D721Med (cell line): Measurements from ENCODE around the gene PLCB1.
"Not testable (repeated sequence)": the region's sequence is repeated elsewhere in the genome, so short reads cannot be mapped to it uniquely, and the experiment has no call there.

ENCODE experiments used
- DNase-seq: peaks from one replicate; pipeline ENCODE4 v3.0.0; 2011; ENCODE audit warnings: low spot score; ENCODE audit not compliant: insufficient read length
- FAIRE-seq: peaks from 2 replicates; lab custom pipeline; 2011; peaks lifted over from hg19 to GRCh38; lab: Jason Lieb, UNC
- TF ChIP-seq, protein P1 (sequence below): IDR thresholded peaks from 2 replicates; pipeline ENCODE4 v1.5.1; 2012; ENCODE audit warnings: mild to moderate bottlenecking, control low read depth; ENCODE audit not compliant: insufficient read depth; ENCODE audit errors: missing control alignments

PLCB1 gene

DNA sequence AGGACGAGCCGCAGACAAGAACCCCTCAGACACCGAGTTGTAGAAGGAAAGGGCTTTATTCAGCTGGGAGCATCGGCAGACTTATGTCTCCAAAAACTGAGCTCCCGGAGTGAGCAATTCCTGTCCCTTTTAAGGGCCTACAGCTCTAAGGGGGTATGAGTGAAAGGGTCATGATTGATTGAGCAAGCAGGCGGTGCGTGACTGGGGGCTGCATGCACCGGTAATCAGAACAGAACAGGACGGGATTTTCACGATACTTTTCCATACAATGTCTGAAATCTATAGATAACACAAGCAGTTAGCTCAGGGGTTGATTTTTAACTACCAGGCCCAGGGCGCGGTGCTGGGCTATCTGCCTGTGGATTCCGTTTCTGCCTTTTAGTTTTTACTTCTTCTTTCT is 710.5 kb downstream of the PLCB1 start:
- TF ChIP-seq, protein P1, sequence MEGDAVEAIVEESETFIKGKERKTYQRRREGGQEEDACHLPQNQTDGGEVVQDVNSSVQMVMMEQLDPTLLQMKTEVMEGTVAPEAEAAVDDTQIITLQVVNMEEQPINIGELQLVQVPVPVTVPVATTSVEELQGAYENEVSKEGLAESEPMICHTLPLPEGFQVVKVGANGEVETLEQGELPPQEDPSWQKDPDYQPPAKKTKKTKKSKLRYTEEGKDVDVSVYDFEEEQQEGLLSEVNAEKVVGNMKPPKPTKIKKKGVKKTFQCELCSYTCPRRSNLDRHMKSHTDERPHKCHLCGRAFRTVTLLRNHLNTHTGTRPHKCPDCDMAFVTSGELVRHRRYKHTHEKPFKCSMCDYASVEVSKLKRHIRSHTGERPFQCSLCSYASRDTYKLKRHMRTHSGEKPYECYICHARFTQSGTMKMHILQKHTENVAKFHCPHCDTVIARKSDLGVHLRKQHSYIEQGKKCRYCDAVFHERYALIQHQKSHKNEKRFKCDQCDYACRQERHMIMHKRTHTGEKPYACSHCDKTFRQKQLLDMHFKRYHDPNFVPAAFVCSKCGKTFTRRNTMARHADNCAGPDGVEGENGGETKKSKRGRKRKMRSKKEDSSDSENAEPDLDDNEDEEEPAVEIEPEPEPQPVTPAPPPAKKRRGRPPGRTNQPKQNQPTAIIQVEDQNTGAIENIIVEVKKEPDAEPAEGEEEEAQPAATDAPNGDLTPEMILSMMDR, result no peak
- FAIRE-seq, result no peak
- DNase-seq, result no peak

DNA sequence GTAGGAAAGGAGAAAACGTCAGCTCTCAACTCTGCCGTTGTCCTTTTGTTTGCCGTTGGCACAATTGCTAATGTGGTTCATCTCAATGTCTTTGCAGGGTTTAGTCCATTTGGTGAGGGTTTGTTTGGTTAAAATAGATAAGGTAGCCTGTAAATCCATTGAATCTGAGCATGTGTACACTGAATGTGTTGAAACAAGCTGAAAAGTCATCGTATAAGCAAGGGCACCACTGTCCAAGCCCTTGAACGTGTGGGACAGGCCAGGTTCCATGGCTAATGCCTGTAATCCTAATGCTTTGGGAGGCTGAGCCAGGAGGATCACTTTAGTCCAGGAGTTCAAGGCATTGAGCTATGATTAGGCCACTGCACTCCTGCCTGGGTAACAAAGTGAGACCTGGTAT is 712.1 kb downstream of the PLCB1 start:
- no peak for DNase-seq
- FAIRE-seq, result no peak
- TF ChIP-seq, protein P1, result no peak

DNA sequence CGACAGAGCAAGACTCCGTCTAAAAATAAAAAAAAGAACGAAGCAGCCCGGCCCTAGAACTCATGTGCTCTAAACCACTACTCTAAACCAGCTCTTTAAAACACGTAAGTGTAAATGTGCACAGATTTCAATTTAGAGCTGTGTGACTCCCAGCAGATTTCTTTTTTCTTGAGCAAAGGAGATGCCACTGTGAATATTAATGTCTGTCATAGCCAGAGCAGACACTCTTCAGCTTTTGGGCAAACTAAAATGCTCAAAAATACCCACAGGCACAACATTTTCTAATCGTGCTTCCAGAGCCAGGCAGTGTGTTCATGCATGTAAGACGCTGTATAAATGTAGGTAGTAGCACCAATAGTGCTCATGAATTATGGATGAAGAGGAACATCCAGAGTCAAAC is 717.9 kb downstream of the PLCB1 start:
- no peak for FAIRE-seq
- DNase-seq, result no peak
- TF ChIP-seq, protein P1, result no peak

DNA sequence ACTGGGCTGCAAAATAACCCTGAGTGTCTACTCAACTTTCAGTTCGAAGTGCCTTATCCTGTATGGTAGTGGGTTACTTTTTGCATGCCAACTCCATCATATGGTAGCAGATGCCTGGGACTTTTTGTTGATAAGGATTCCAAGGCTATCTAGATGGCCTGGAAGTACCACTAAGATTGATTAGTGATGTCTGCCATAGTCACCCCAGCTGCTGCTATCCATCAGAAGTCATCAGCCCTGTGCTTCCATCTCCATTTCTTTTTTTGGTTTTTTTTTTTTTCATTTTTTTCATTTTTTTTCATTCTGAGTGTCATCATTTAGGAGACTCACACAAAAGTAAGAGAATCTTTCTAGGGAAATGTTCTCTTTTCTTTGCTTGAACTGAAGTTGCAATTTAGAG is 719.4 kb downstream of the PLCB1 start:
- TF ChIP-seq, protein P1, result no peak
- no peak for FAIRE-seq
- no peak for DNase-seq

DNA sequence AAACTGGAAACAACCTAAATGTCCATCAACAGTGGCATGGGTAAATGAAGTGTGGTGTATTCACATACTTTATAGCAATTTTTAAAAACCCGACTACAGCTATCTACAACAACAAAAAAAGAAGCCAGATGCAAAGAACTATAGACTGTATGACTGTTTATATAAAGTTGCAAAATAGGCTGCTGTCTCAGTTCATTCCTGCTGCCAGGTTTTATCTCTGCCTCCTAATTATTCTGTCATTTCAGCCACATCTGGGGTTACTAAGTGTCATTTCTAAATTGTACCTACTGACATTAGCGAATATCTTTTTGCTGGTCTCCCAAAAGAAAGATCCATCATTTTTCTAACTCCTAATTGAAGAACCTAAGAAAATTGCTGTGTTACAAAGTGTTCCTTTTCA is 719.9 kb downstream of the PLCB1 start:
- FAIRE-seq, DNase-seq: not testable (repeated sequence)

DNA sequence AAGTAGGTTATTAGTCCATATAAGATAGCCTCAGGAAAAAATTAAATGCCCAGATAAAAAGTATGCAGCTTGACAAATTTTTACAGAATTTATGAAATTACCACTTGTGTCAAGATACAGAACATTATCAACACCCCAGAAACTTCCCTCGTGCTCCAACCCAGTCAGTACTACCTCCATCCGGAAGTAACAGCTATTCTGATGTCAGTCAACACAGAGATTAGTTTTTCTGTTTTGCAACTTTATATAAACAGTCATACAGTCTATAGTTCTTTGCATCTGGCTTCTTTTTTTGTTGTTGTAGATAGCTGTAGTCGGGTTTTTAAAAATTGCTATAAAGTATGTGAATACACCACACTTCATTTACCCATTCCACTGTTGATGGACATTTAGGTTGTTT is 721.1 kb downstream of the PLCB1 start:
- DNase-seq, FAIRE-seq: not testable (repeated sequence)

DNA sequence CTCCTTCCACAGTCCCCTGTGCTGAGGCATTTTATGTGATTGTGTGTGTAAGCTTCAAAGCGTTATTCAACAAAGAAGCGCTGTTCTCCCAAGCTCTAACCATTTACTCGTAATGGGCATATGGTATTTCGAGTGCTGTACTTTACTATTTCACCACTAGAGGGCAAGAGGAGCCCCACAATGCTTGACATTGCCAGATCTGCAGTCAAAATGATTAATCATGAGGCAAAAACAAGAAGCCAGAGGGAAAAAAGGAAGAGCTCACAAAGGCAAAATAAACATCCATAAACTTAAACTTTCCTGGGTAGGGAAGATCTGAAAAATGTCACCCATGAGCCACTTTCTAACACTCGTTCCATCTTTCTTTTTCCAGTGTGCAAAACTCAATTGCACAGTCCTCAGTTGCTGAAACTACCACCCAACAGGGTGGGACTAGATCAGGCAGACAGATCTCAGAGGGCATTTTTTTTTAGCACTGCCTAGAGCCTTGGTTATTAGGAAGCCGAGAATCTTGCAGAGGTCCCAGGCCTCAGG is 721.8 kb downstream of the PLCB1 start:
- TF ChIP-seq, protein P1, result peak; percentile 92
- DNase-seq, result peak; percentile 15
- FAIRE-seq, result no peak

DNA sequence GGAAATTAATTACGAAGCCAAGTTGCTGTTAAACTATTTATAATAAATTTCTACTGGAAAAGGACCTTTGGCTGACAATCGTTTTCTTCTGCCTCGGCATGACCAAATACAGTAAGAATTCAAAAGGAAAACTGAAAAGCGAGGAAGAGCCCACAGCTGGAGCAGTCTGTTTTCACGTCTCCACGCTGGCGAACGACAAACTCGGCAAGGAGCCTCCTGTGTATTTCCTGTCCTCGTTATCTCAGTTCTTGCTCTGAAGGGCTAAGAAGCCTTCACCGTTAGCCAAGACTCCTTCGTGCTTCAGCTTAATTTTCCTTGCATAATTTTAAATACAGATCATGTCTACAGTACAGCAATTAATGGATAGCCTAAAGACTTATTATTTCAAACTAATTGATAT is 722.5 kb downstream of the PLCB1 start:
- FAIRE-seq (no peak), DNase-seq (no peak)
- TF ChIP-seq, protein P1, result no peak
